Activated T-cell treated with anti-CD3 and anti-CD28 coated beads, Interleukin-2, amount 50 U/mL, for 4 hours (primary cell): ENCODE data around the gene CALML5. TPM values are rescaled to one million over a fixed set of nuclear protein-coding genes. Genes with fewer than 3 reads are reported as not detected.
A peak's percentile ranks its signal among the peaks of the same experiment; 100 is the strongest.

Experiments used
- ATAC-seq, 2 donors: fragments of 200-7000 bp; cut with Tn5 transposase; one replicate each; pipeline ENCODE4 v1.10.0; 2021
- DNase-seq: peaks from one replicate; pipeline ENCODE4 v3.0.0-alpha.2; 2020
- H3K27me3 Mint-ChIP-seq: one replicate; pipeline ENCODE4 v1.8.0; 2021; ENCODE audit warnings: low read depth, mixed read lengths
- H3K36me3 Mint-ChIP-seq: one replicate; pipeline ENCODE4 v1.8.0; 2022; ENCODE audit warnings: mixed read lengths; ENCODE audit not compliant: insufficient read depth
- H3K4me1 Mint-ChIP-seq: one replicate; pipeline ENCODE4 v1.8.0; 2021; ENCODE audit warnings: low read depth, mixed read lengths
- H3K4me3 Mint-ChIP-seq: one replicate; pipeline ENCODE4 v1.8.0; 2021; ENCODE audit warnings: mild to moderate bottlenecking, moderate library complexity, mixed read lengths
- H3K9me3 Mint-ChIP-seq: one replicate; pipeline ENCODE4 v1.8.0; 2021; ENCODE audit warnings: mixed read lengths
- total RNA-seq, 3 donors: library from RNA; stranded (reverse); gene quantifications; one replicate each; pipeline ENCODE4 v1.2.1, GENCODE V29; 2021

The CALML5 gene
- total RNA-seq, 3 donors from 2014 or later = not detected

DNA sequence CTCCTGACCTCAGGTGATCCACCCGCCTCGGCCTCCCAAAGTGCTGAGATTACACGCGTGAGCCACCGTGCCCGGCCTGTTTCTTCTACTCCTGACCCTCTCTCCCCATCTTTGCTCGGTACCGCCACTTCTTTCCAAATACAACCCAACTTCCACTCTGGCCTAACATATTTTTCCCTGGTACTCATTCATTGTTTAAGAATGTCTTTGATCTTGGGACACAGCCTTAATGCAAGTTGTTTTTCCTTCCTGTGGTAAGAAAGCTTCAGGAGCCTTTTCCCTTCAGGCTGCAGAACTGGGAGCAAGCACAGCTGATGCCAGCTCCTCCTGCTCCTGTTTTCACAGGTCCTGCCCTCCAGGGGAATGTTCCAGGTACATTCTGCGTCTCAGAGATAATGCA lies 39.1 kb upstream of the CALML5 start:
- Mint-ChIP-seq H3K27me3 (peaks cover 6% of the 10 kb centered on the region), H3K4me1 (no peaks in the 10 kb centered on the region), H3K4me3 (no peak overlapping the region), H3K36me3 (no peaks in the 10 kb centered on the region), H3K9me3 (peaks cover 12% of the 10 kb centered on the region)
- ATAC-seq (no peak), DNase-seq (no peak)

GRCh38 chr10:5537684-5538083 lies 38.3 kb upstream of the CALML5 start:
- no peak for DNase-seq
- no peak overlapping the region for H3K4me3 Mint-ChIP-seq
- no peaks in the 10 kb centered on the region for H3K36me3 Mint-ChIP-seq
- H3K9me3 Mint-ChIP-seq = peaks cover 7% of the 10 kb centered on the region
- peaks cover 6% of the 10 kb centered on the region for H3K27me3 Mint-ChIP-seq
- H3K4me1 Mint-ChIP-seq = no peaks in the 10 kb centered on the region
- ATAC-seq = no peak

DNA sequence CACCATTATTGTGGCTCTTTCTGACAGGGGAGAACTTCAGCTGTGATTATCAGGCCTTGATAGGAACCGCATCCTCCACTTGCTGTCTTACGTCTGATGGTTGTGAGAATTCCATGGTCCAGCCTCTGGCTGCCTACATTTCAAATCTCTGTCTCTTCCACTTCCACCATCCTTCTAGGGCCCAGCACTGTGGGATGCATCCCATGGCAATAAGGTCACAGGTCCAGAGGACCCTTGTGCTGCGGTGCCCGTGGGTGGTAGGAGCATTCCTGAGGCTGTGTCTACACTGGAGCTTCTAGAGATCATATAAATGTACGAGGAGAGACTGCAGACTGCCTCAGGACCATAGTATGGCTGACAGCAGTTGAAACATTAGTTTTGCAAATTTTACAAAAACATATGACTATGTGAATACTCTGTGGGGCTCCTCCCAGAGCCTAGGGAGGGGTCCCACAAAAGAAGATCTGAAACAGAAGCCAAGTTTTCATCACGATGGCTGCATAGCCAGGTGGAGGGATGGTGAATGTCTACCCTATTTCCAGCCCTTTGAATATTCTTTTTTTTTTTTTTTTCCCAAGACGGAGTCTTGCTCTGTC lies 37.2 kb upstream of the CALML5 start:
- peaks cover 6% of the 10 kb centered on the region for H3K27me3 Mint-ChIP-seq
- no peaks in the 10 kb centered on the region for H3K9me3 Mint-ChIP-seq
- DNase-seq = peak; percentile 0
- ATAC-seq = no peak
- no peaks in the 10 kb centered on the region for H3K36me3 Mint-ChIP-seq
- no peaks in the 10 kb centered on the region for H3K4me1 Mint-ChIP-seq
- H3K4me3 Mint-ChIP-seq = no peak overlapping the region

GRCh38 chr10:5534880-5535856 lies 35.8 kb upstream of the CALML5 start:
- no peaks in the 10 kb centered on the region for H3K4me1 Mint-ChIP-seq
- no peak overlapping the region for H3K4me3 Mint-ChIP-seq
- H3K27me3 Mint-ChIP-seq = peaks cover 6% of the 10 kb centered on the region
- no peaks in the 10 kb centered on the region for H3K36me3 Mint-ChIP-seq
- ATAC-seq = no peak
- H3K9me3 Mint-ChIP-seq = no peaks in the 10 kb centered on the region
- peak; percentile 0 for DNase-seq

GRCh38 chr10:5534051-5534821 lies 34.9 kb upstream of the CALML5 start:
- no peaks in the 10 kb centered on the region for H3K36me3 Mint-ChIP-seq
- DNase-seq (no peak), ATAC-seq (no peak)
- no peaks in the 10 kb centered on the region for H3K4me1 Mint-ChIP-seq
- H3K27me3 Mint-ChIP-seq = peaks cover 4% of the 10 kb centered on the region
- no peaks in the 10 kb centered on the region for H3K9me3 Mint-ChIP-seq
- no peak overlapping the region for H3K4me3 Mint-ChIP-seq

- Mint-ChIP-seq H3K4me1 (no peaks in the 10 kb centered on the region), H3K4me3 (no peak overlapping the region), H3K36me3 (no peaks in the 10 kb centered on the region), H3K9me3 (no peaks in the 10 kb centered on the region), H3K27me3 (no peaks in the 10 kb centered on the region)
- DNase-seq (peak; percentile 0), ATAC-seq (no peak)
These were observed 33.8 kb upstream of the CALML5 start for GRCh38 chr10:5533098-5533731.

DNA sequence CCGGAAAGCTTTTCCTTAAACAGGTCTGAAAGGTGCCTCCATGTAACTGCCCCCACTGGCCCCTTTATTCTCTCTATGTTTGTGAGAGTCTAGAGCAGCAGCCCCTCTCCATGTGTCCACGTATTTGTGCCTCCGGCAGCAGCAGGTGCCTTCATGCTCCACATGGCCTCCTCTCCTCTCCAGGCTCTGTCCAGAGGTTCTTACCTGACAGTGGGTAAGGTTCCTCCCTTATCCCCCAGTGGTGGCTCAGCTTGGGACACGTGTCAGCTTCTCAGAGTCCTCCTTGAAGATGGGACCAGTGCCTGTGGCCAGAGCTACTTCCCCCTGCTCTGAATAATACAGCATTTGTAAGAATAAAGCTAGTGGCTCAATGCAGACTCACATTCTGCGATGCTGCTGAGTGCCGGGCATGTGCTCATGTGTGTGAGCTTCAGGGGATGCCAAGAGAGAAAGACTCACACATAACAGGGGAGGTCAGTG lies 33.3 kb upstream of the CALML5 start:
- DNase-seq = peak; percentile 2
- Mint-ChIP-seq H3K27me3 (no peaks in the 10 kb centered on the region), H3K4me3 (no peak overlapping the region), H3K9me3 (no peaks in the 10 kb centered on the region), H3K4me1 (no peaks in the 10 kb centered on the region), H3K36me3 (no peaks in the 10 kb centered on the region)
- ATAC-seq = no peak

GRCh38 chr10:5532307-5532605 lies 32.9 kb upstream of the CALML5 start:
- DNase-seq (peak; percentile 1), ATAC-seq (no peak)
- H3K27me3 Mint-ChIP-seq = no peaks in the 10 kb centered on the region

GRCh38 chr10:5531558-5532306 lies 32.4 kb upstream of the CALML5 start:
- H3K9me3 Mint-ChIP-seq = no peaks in the 10 kb centered on the region
- no peaks in the 10 kb centered on the region for H3K4me1 Mint-ChIP-seq
- H3K4me3 Mint-ChIP-seq = no peak overlapping the region
- ATAC-seq = no peak
- DNase-seq = peak; percentile 0
- no peaks in the 10 kb centered on the region for H3K27me3 Mint-ChIP-seq
- no peaks in the 10 kb centered on the region for H3K36me3 Mint-ChIP-seq

More at GRCh38 chr10:5532307-5532605, 32.9 kb upstream of the CALML5 start:
- Mint-ChIP-seq H3K4me3 (no peak overlapping the region), H3K36me3 (no peaks in the 10 kb centered on the region), H3K9me3 (no peaks in the 10 kb centered on the region), H3K4me1 (no peaks in the 10 kb centered on the region)

GRCh38 chr10:5530846-5531557 lies 31.6 kb upstream of the CALML5 start:
- Mint-ChIP-seq H3K4me1 (no peaks in the 10 kb centered on the region), H3K27me3 (no peaks in the 10 kb centered on the region), H3K4me3 (no peak overlapping the region), H3K36me3 (no peaks in the 10 kb centered on the region), H3K9me3 (no peaks in the 10 kb centered on the region)
- peak; percentile 2 for DNase-seq
- ATAC-seq = no peak

GRCh38 chr10:5530412-5530806 lies 31.0 kb upstream of the CALML5 start:
- Mint-ChIP-seq H3K4me3 (no peak overlapping the region), H3K4me1 (no peaks in the 10 kb centered on the region)

GRCh38 chr10:5529702-5530411 lies 30.5 kb upstream of the CALML5 start:
- Mint-ChIP-seq H3K36me3 (no peaks in the 10 kb centered on the region), H3K4me3 (no peak overlapping the region), H3K27me3 (peaks cover 2% of the 10 kb centered on the region), H3K4me1 (no peaks in the 10 kb centered on the region), H3K9me3 (no peaks in the 10 kb centered on the region)
- DNase-seq (no peak), ATAC-seq (no peak)

More at GRCh38 chr10:5530412-5530806, 31.0 kb upstream of the CALML5 start:
- no peaks in the 10 kb centered on the region for H3K9me3 Mint-ChIP-seq
- ATAC-seq (no peak), DNase-seq (peak; percentile 1)
- no peaks in the 10 kb centered on the region for H3K36me3 Mint-ChIP-seq
- peaks cover 2% of the 10 kb centered on the region for H3K27me3 Mint-ChIP-seq
